EL (cell line): ENCODE data around the gene SLC6A17.

ENCODE experiments used
- DNase-seq: peaks from one replicate; pipeline ENCODE4 v3.0.0-alpha.2; 2016

Gene SLC6A17

GRCh38 chr1:110224240-110224995 lies 74.1 kb downstream of the SLC6A17 start:
- DNase-seq: no peak

GRCh38 chr1:110225212-110225611 lies 74.9 kb downstream of the SLC6A17 start:
- DNase-seq: no peak

- DNase-seq: no peak
Measured at GRCh38 chr1:110225756-110226404, 75.6 kb downstream of the SLC6A17 start.

GRCh38 chr1:110227774-110228173 lies 77.5 kb downstream of the SLC6A17 start:
- no peak for DNase-seq

- DNase-seq: no peak
Measured at GRCh38 chr1:110228381-110228780, 78.1 kb downstream of the SLC6A17 start.

- no peak for DNase-seq
Measured at GRCh38 chr1:110228869-110229268, 78.6 kb downstream of the SLC6A17 start.

- peak; percentile 60 for DNase-seq
Measured at GRCh38 chr1:110229348-110230001, 79.2 kb downstream of the SLC6A17 start.

GRCh38 chr1:110230381-110231199 lies 80.3 kb downstream of the SLC6A17 start:
- no peak for DNase-seq

GRCh38 chr1:110233861-110234260 lies 83.6 kb downstream of the SLC6A17 start:
- no peak for DNase-seq

- peak; percentile 45 for DNase-seq
Measured at GRCh38 chr1:110234691-110235090, 84.4 kb downstream of the SLC6A17 start.

- DNase-seq: no peak
Measured at GRCh38 chr1:110235181-110235833, 85.0 kb downstream of the SLC6A17 start.

GRCh38 chr1:110235834-110236682 lies 85.8 kb downstream of the SLC6A17 start:
- DNase-seq: peak; percentile 96

- no peak for DNase-seq
Measured at GRCh38 chr1:110237386-110238152, 87.3 kb downstream of the SLC6A17 start.

GRCh38 chr1:110239441-110240430 lies 89.4 kb downstream of the SLC6A17 start:
- no peak for DNase-seq

GRCh38 chr1:110240476-110241210 lies 90.3 kb downstream of the SLC6A17 start:
- no peak for DNase-seq

GRCh38 chr1:110241516-110241915 lies 91.2 kb downstream of the SLC6A17 start:
- DNase-seq: no peak

GRCh38 chr1:110242062-110242461 lies 91.8 kb downstream of the SLC6A17 start:
- DNase-seq: no peak

- no peak for DNase-seq
Measured at GRCh38 chr1:110242731-110243130, 92.4 kb downstream of the SLC6A17 start.

GRCh38 chr1:110243146-110243545 lies 92.9 kb downstream of the SLC6A17 start:
- no peak for DNase-seq
